B cell (primary cell): ENCODE data around the gene CALR3.

Source experiments
- EZH2 ChIP-seq: IDR thresholded peaks from 2 replicates; pipeline ENCODE4 v1.6.1; 2012; ENCODE audit warnings: borderline replicate concordance, low read depth, mild to moderate bottlenecking, moderate library complexity, low read length; ENCODE audit not compliant: insufficient read depth, poor library complexity, severe bottlenecking
- TF ChIP-seq, protein P1 (sequence below): fragments of 200-600 bp; IDR thresholded peaks from one replicate; pipeline ENCODE4 v1.8.0; 2022; ENCODE audit warnings: antibody characterized with exemption, mild to moderate bottlenecking

DNA sequence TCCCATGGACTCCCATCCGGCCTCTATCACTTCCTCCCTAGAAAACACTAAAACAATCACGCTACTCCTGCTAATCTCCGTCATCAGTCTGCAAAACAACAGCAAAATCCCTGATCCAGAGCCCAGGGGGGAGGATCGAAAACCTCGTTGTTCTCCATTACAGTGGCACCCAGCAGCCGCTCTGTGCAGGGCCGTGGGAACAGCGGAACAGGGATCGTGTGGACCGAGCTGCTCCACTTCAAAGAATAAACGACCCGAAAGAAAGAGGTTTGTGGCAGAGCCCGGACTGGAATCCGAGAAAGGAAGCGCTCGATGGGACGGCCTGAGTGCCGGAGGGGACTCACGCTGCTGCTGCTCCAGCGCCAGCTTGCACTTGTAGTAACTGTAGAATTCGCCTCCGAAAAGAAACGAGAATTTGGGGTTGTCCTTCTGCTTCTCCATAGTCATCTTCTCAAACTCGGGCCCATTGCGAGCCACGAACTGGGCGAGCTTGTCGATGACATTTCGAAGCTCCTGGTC, 45.6 kb upstream of the CALR3 start:
- no peak for TF ChIP-seq EZH2
- TF ChIP-seq, protein P1, sequence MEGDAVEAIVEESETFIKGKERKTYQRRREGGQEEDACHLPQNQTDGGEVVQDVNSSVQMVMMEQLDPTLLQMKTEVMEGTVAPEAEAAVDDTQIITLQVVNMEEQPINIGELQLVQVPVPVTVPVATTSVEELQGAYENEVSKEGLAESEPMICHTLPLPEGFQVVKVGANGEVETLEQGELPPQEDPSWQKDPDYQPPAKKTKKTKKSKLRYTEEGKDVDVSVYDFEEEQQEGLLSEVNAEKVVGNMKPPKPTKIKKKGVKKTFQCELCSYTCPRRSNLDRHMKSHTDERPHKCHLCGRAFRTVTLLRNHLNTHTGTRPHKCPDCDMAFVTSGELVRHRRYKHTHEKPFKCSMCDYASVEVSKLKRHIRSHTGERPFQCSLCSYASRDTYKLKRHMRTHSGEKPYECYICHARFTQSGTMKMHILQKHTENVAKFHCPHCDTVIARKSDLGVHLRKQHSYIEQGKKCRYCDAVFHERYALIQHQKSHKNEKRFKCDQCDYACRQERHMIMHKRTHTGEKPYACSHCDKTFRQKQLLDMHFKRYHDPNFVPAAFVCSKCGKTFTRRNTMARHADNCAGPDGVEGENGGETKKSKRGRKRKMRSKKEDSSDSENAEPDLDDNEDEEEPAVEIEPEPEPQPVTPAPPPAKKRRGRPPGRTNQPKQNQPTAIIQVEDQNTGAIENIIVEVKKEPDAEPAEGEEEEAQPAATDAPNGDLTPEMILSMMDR, result no peak
